Dermis blood vessel endothelial cell (primary cell): Measurements from ENCODE around the gene USP36. TPM values are rescaled to one million over a fixed set of nuclear protein-coding genes. Genes with fewer than 3 reads are reported as not detected.
A peak's percentile ranks its signal among the peaks of the same experiment; 100 is the strongest.
"Not testable (repeated sequence)": the region's sequence is repeated elsewhere in the genome, so short reads cannot be mapped to it uniquely, and the experiment has no call there.

Experiments used
- DNase-seq: peaks from one replicate; pipeline ENCODE4 v3.0.0; 2010
- total RNA-seq: library from RNA; depleted of rRNA; stranded (reverse); fragments of >200 nt; gene quantifications from 2 replicates; pipeline ENCODE4 v1.2.3, GENCODE V29; 2014

The USP36 gene
- total RNA-seq = 22.8 and 24.7 TPM in 2 replicates

DNA sequence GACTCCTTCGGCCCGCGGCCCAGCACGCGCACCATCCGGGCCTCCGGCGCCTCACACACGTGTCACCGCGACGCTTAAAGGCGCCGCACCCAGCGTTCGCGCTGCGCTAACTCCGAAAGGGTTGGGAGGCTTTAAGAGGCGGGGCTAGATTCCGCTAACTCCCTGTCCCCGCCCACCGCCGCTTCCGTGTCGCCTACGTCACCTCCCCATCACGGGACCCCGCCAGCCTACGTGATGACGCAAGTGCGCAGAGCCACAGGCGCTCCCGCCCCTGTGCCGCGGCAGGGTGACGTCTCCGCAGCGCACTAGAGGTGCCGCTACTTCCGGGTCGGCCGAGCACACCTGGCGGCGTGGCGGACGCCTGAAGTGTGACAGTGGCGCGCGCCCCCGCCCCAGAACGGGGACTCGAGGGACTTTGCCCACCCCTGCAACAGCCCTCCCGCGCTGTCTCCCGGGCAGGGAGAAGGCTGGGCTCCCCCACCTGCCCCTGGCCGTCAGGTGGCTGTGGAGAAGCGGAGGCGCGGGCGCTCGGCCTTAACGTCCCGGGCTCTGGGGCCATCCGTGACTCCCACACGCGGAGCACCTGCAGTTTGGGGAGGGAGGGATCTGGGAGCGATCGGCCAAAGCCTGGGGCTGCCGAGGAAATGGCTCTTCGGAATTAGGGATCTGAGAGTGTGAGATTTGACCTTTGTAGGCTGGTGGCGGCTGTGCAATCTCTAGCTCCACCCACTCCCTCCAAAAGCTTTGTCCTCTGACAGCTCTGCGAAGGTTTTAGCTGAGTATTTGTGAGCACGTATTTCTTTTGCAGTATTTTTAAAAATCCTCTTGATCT lies at the start of gene USP36:
Gene USP36 (minus strand): TSS at position 35 of the 832 bp plus-strand sequence. CDS start 4,451 bp downstream, outside the sequence.
- peak; percentile 100 for DNase-seq

DNA sequence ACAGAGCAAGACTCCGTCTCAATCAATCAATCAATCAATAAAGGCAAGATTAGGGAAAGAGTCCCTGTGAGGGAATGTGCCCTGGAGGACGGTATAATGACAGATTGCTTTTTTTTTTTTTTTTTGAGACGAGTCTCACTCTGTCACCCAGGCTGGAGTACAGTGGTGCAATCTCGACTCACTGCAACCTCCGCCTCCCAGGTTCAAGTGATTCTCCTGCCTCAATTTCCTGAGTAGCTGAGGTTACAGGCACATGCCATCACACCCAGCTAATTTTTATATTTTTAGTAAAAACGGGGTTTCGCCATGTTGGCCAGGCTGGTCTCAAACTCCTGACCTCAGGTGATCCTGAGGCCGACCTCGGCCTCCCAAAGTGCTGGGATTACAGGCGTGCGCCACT lies 49.5 kb upstream of the USP36 start:
- not testable (repeated sequence) for DNase-seq

DNA sequence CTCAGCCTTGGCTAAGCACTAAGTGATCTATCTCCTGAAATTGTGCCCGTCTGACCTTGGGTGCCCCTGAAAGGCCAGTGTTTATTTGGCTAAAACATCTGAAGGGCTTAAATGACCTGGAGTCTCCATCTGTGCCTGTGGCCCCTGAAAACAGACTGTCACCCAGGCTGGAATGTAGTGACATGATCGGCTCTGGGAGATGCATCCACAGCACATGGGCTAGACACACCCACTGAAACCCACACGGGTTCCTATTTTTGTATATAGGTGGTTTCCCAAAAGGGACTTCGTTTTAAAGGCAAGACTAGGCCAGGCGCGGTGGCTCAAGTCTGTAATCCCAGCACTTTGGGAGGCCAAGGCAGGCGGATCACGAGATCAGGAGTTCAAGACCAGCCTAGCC lies 48.9 kb upstream of the USP36 start:
- DNase-seq = no peak

DNA sequence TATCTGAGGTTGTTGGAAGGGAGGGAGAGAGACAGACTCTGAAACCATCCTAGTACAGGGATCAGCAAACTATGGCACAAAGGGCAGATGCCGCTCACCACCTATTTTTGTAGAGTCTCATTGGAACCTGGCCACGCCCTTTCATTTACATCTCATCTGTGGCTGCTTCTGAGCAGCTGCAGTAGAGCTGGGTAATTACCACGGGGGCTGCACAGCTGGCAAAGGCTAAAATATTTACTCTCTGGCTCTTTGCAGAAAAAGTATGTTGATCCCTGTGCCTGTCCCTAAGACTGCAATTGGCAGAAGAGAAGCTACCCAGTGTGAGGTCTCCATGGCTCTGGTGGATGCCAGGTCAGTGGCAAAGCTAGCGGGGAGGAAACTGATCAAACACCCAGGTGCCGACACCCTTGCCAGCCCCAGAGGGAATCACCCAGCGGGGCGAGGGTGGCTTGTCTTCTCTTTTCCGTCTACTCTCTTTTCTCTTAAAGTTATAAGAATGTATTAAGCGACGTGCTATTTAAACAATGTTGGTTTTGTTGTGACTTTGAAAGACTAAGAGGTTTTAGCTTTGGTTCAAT lies 48.4 kb upstream of the USP36 start:
- no peak for DNase-seq

DNA sequence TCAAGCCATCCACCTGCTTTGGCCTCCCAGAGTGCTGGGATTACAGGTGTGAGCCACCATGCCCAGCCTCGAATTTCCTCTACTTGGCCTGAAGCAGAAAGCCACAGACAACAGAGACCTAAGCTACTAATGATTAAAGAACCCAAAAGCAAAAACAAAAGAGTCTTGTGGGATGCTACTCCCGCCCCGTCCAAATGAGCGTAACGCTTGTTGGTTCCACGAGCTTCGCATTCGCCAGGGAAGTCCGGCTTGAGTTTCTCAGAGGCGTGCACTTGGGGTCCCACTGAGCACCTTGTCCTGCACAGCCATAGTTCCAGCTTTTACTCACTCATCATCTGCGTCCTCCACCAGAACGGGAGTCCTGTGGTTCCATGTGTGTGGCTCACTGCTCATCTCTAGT lies 46.3 kb upstream of the USP36 start:
- no peak for DNase-seq

DNA sequence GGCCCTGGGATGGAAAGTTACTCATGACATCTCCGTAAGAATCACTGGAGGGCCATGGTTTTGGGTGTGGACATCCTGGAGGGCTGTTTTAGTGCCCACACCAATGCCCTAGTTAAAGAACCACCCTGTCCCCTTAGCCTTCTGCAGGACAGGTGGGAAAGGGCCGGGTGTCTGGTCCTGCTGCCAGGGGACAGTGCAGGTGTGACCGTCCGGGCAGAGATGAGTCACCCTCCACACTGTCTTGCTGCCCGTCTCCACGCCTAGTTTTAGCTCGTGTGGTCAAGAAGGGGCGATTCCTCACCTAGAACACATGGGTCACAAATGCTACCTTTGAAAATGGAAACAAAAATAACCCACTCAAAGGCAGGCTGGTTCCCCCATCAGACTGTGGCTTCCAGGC lies 45.3 kb upstream of the USP36 start:
- no peak for DNase-seq

DNA sequence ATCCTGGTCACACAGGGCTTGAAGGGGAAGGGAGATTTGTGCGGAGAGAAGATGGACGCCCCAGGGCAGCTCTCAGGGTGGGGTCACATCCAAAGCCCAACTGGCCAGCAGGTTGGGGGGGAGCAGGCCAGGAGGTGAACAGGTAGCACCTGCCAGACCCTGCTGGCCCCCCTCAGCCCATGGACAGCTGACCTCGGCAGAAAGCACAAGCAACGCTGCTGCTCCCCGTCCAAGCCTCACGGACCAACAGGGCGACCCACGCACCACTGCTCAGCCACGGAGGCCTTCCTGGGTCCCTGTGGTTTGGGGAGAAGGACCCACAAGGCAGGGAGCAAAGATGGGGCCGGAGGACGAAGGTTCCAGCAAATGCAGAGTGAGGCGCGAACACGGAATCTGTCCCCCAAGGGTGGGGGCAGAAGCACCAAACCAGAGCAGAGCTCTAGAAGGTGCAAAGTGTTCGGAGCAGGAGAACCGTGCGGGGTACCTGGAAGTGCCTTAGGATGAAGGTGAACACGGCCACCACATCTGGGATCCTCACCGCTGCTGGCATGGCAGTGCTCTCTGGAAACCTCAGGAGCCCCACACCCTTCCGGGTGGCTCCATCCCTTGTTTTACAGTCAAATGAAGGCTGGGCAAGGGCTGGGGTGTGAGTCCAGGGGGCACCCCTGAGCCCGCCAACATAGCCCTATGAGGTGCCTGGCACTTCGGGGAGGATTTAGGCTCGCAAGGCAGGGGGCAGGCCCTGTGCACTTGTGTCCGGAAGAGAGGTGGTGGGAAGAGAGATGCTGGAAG lies 44.5 kb upstream of the USP36 start:
- no peak for DNase-seq

DNA sequence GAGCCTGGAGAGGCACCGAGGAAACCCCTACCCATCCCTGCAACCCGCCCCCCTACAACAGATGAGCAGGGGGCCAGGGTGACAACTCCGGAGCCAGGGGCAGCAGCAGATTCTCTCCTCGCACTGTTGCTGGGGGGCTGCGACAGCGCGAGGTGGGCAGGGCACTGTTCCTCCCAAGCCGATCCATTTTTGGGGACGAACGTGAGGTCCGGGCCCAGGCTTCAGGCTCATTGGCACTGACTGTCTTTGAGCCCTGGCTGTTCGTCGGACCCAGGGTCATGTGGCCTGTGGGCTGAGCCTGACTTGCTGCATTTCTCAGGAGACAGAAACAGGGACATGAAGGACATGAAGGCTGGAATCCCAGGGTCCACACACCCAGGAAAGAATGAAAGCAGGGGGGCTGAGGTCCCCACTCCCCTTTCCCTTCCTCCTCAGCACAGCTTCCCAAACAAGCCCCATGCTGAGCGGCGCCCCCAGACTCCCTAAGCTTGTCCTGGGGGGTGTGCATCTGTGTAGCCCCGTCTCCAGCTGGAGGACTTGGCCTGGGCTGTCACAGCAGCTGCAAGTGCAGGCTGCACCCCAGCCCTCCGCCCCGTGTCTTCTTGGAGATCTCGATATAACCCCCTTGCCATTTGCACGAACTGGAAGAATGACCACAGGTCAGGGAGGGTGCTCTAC lies 43.7 kb upstream of the USP36 start:
- DNase-seq = peak; percentile 30

DNA sequence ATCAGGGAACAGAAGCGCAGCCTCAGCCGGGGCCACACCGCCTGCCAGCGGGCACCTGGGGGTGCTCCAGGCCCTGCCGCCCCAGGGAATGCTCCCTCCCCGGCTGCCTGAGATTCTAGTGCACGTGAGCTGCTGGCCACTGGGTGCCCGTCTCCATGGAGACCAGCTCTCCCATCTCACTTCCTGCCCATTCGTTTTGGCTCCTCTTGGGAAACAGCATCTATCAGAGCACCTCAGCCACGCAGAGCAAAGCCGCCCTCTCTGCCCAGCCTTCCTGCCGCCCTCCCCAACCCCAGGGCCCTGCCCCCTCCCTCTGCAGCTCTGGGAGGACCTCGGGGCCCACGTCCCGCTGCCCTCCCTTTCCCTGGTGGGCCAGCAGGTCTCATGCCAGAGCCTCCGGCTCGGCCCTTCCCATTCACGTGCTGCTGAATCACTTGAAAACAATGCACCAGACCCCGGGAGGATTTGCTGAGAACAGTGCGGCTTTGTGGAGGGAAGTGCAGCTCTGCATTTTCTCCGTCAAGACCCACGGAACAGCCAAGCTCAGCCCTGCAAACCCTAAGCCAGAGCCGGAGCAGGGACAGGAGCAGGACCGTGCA lies 43.0 kb upstream of the USP36 start:
- peak; percentile 97 for DNase-seq

DNA sequence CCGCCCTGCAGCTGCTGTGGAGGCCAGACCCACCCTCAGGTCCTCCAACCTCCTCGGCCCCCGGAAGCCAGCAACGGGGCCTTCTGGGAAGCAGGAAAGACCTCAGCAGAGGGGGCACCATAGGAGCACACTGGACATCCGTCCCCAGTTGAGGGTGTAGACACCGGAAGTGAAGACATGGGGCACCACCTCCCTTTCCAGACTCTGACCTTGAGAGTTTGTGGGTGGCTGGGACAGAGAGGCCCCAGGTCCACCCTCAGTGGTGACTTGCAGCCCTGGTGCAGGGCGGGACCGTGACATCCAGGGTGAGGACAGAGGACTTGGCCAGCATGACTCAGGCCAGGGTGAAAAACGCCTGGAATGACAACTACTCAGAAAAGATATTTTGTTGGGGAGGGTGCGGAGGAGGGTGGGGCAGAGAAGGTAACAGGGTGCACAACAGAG lies 42.5 kb upstream of the USP36 start:
- DNase-seq = peak; percentile 60

DNA sequence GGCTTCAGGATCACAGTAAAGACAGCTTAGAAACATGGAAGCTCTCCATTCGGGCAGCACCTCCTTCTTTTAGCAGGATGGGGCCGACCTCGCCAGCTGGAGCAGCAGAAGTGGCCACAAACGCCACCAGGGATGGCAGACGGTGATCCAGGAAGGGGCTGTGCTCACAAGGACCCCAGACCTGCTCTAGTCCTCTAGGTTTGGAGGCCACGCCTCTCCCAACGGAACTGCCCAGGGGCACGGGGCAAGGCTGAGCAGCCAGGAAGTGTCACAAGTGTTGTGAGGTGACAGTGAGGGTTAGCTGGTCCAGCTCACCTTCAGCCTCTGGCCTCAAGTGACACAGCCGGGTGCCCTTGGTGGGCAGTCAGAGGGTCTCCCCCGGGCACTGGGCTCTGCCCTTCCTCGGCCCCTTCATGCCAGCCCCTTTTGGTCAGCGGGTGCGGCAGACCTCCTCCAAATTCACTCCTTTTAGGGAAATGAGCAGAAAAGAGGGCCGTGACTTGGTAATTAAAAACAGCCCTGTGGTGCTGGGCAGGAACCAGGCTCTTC lies 42.0 kb upstream of the USP36 start:
- no peak for DNase-seq

DNA sequence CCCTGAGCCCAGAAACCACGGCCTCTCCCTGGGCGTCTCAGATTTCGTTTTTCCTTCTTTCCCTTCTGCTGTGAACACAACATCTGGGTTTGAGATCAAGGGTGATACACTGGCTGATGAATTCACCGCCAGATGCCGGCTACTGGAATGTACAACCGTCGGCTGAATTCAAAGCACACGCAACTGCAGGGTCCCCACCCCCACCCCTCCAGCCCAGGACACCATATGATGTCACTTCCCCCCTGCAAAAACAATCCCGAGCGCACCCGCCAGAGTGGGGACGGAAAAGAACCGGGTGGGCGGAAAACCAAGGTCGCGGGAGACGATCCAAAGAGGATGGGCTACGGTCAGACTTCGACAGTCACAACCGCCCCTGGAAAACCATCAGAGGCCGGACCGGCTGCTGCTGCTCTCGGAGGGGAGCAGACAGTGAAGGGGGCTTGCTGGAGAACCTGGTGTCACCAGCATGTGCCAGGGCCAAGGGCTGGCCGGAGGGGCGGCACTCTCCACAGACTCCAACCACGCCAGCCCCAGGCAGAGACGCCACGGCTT lies 39.1 kb upstream of the USP36 start:
- DNase-seq = peak; percentile 87

DNA sequence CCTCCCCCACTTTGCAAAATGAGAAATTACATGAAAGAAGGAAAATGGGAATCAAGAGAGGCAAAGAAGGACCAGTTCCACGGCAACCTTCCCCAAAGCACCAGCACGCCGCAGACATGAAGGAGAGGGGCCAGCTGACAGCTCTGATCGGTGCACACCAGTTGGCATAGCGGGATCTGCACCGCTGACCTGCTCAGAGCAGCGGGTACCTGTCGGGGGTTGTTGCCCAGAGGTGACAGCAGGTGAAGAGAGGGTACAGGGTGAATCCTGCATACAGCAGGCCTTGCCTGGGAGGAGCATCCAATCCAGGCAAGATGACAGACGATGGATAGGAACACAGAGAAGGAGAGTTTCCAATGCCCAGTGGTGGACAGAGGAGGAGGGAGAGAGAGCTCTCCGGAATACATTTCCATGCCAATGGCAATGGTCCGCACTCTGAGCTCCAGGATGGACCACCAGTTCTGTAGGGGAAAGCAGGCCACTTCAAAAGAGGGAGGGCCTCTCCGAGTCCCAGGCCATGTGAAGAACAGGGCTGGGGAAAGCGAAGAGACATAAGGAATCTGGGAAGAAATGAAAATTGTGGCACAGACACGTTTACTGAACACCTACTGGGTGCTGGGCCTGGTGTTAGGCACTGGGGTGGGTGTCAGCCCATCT lies 38.4 kb upstream of the USP36 start:
- DNase-seq = no peak

DNA sequence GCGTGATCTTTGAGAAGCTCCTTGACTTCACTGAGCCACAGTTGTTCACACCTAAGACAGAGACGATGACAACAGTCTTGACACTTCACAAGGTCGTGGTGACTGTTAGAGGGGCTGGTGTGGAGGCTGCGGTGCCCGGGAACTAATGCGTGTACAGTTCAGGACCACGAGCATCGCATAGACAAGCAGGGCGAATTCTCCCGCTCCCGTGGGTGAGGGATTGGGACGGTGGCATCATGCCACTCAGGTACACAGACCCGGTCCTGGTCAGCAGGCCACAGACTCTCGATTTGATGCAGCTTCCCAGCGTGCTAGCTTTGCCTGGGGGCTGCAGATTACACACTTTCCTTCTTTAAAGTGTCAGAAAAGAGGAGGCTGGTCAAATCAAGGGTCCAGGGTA lies 37.6 kb upstream of the USP36 start:
- no peak for DNase-seq

DNA sequence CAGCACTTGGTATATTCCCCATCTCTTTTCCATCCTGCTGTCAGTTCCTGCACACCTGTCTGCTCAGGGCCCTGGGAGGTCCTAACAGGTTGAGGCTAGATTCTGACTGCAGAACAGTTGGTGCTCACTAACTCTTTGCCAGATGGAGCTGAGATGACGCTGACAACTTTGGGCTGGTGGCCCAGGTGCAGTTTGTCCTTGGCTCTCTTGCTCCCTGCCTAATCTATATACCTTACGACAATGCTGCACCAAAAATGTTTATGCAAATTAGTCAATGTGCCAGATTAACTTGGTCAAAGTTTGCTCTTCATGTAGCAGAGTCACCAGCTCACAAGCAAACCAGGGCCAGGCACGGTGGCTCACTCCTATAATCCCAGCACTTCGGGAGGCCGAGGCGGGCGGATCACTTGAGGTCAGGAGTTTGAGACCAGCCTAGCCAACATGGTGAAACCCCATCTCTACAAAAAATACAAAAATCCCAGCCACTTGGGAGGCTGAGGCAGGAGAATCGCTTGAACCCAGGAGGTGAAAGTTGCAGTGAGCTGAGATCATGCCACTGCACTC lies 36.4 kb upstream of the USP36 start:
- not testable (repeated sequence) for DNase-seq

DNA sequence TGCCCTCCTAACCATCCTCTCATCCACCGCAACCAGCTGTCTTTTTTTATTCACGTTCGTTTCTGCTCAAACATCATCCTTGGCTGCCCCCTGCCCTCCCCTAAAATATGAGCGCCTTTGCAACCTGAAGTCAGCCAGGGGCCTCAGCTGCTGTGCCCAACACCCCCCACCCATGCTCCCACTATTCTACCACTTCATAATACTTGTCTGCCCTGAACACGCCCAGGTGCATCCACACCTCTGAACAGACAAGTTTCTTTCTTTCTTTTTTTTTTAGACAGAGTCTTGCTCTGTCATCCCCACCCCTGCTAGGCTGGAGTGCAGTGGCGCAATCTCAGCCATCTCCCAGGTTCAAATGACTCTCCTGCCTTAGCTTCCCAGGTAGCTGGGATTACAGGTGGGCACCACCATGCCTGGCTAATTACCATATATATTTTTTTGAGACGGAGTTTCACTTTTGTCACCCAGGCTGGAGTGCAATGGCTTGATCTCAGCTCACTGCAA lies 35.5 kb upstream of the USP36 start:
- no peak for DNase-seq

DNA sequence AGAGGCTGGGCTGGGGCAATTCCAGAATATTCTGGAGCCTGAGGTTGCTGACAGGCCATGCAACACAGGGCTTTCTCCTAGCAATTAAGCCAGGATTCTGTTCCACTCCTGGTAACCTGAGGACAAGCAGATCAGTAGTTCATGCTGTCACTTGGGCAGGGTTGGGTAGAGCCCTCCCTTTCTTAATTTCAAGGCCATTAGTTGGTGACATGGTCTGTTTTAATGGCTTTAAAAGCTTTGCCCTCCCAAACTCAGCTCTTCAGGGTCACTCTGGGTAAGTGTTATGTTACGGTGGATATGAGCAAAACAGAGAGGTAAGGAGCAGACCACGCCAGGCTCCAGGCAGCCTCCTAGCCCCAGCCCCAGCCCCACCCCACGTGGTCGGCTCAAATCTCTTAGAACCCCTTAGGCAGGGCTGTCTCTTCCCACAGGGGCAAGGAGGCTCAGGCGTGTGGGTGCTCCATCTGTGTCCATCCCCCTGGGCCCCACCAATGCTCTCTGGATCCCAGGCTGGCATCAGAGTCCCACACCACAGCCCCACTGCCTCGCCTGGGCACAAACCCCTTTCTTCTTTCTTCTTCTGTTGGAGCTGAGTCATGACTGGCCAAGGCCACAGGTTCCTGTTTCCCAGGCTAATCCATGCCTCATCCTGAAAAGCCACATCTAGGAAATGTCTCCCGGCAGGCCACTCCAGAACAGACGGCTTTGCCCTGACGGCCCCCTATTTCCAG lies 34.9 kb upstream of the USP36 start:
- peak; percentile 85 for DNase-seq

DNA sequence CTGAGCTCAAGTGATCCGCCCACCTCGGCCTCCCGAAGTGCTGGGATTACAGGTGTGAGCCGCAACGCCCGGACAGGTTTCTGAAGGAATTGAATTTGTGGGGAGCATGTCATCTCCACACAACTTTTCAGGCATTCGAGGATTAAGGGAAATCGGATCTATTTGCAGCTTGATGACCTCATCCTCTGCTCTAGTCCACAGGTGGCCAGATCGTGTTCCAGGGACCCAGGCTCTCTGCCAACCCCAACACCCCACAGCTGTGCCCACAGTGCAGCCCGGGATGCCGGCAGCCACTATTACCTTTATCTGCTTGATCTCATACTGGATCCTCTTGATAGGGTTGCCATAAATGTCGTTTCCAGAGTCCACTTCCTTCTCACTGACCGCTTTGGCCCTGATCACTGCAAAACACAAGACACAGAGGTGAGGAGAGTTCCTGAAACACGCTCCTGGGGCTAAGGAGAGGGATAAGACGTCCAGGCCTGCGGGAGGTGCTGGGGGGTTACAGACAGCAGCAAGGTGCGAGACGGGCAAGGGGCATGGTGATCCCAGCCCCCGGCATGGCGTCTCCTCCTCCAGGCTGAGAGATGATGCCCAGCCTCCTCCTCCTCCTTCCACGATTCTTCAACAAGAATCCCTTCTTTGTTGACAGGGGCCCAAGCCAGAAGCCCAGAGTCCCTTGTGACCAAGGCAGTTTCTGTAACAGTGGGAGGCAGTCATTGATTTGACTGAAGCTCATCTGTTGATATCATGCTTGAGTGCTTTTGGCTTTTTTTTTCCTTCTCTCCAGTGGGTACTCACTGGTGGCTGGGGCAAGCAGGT lies 33.1 kb upstream of the USP36 start:
- DNase-seq = peak; percentile 89

DNA sequence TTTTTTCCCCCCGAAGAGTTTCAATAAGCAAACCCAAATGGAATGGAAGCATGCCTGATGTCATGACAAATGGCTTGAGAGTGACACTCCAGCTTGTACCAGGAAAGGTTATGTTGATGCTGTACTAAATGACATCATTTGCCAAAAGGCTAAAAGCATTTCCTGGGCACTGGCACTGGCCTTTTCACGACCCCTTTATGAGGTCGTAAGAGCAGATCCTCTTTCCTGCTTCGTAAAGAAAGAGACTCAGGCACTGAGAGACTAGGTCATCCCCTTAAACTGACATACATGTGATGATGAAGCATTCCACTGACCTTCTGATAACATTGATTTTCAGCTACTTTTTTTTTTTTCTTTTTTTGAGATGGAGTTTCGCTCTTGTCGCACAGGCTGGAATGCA lies 31.9 kb upstream of the USP36 start:
- DNase-seq = no peak
